Stimulated activated CD4-positive, alpha-beta T cell treated with anti-CD3 and anti-CD28 coated beads, Interleukin-2, amount 100 ng/mL, for 48 hours (primary cell): Measurements from ENCODE around the gene ARHGEF19.
"Not testable (repeated sequence)": the region's sequence is repeated elsewhere in the genome, so short reads cannot be mapped to it uniquely, and the experiment has no call there.

Source experiments
- DNase-seq, 2 donors: peaks; one replicate each; pipeline ENCODE4 v3.0.0-alpha.2; 2020

ARHGEF19 gene

DNA sequence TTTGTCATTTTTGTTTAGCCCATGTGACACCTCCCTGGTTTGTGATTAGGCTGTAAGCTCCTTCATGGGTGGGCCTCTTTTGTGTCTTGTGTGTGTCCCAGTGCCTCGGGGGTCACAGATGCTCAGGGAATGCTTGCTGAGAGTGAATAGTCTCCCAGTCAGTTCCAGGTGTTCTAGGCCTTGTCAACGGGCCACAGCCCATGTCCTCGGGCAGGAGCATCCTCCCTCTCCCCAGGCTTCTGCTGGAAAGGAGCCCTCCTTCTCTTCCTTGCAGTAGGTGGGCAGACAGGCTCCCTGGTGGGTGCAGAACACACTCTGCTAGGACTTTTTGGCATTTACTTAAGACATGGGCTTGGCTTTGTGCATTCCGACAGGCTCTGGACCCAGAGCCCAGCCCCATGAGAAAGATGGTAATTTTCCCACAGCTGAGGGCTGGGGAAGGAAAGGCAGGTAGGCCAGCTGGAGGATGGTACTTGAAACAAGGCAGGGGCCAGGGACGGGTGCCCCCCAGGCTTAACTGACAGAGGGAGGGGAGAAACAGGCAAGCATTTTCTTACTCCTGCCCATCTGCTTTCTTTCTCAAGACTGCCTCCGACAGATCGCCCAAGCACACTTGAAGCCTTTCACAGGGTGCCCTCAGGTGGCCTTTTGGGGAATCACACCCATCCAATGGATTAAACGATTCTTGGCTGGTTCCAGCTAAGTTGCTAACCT is 31.6 kb upstream of the ARHGEF19 start:
- peak; percentile 68 to 73 for DNase-seq

DNA sequence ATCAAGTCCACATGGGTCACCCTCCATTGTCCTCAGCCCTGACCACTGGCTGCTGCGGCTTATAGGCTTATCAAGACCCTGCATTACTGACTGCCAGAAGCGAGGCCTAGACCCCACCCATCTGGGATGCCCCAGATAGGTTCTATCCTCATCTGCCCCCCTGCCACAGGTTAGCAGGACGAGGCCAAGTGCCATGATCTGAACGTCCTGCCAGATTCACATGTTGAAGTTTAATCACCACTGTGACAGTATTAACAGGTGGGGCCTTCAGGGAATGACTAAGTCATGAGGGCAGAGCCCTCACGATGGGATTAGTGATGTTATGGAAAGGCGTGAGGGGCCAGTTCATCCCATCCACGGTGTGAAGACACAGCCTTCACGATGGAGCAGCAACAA is 30.8 kb upstream of the ARHGEF19 start:
- DNase-seq: no peak

DNA sequence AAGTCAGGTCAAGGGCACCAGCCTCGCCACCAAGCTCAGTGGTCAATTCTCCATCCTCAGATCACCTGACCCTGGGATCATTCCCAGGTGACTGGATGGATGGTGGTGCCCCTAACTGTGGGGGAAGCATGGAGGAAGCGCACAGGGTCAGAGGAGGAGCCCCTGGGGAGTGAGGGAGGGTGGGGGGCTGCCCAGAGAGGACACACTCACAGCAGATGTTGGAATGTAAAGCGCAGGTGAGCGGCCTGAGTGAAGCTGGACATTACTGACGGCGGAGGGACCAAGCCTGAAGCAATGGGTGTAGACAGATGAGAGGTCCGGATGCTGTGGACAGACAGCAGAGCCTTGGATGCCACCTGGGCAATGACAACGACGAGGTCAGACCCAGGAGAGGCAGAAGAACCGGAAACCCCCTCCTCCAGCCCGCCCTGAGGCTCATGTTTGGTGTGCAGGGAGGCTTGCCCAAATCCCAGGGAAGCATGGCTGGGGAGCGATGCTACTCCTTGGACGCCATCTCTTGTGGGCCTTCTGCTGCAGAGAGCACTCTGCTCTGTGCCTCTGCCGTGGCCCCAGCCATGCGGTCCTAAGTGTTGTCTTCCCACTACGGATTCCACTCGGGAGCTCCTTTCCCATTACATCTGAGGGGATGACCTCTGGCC is 30.2 kb upstream of the ARHGEF19 start:
- DNase-seq: no peak

DNA sequence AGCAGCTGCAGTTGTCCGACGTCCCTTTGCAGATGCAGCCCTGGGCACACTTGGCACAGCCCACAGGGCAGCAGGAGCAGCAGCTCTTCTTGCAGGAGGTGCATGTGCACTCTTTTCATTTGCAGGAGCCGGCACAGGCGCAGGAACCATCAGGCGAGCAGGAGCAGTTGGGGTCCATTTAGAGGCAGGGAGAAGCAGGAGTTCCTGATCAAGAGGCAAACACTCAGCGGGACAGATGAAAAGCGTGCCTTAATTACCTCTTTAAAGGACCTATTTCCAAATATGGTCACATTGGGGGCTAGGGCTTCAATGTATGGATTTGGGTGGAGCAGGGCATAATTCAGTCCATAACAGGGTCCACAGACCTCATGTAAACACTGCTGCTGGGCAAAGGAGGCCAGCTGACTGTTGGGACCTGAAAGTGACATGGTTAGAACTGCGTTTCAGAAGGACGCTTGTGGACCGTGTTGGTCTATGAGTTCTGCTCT is 28.8 kb upstream of the ARHGEF19 start:
- no peak for DNase-seq

DNA sequence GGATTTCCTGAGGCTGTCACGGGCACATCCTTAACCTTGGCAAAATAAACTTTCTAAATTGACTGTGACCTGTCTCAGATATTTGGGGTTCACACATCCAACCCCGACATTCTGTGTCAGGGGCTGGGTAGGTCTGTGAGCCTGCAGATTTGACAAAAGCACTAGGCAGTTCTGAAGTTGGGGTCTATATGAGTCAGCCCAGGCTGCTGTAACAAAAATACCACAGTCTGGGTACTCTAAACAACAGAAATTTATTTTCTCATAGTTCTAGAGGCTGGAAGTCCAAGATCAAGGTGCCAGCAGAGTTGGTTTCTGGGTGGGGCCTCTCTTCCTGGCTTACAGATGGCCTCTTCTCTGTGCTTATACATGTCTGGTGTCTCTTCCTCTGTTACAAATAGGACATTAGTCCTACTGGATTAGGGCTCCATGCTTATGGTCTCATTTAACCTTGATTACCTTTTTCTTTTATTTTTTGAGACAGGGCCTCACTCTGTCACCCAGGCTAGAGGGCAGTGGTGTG is 27.6 kb upstream of the ARHGEF19 start:
- DNase-seq: no peak

DNA sequence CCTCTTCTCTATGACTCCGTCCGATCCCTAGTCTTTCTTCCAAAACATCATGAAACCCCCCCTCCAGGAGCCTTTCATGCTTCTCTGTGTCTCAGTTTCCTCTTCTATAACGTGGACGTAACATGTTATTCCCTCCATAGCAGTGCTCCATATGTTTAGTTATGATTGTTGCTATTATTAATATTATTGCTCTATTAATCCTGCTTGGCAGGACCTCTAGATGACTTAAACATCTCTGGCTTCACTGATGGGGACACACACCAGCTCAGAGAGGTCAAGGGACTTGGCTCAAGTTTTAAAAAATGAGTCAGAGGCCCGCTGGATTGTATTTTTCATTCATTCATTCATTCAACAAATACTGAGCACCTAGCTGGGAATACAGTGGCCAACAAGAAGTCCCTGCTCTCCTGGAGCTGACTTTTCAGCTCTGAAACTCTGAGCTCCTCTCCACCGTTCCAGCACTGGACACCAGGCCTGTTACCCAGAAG is 24.9 kb upstream of the ARHGEF19 start:
- no peak for DNase-seq

DNA sequence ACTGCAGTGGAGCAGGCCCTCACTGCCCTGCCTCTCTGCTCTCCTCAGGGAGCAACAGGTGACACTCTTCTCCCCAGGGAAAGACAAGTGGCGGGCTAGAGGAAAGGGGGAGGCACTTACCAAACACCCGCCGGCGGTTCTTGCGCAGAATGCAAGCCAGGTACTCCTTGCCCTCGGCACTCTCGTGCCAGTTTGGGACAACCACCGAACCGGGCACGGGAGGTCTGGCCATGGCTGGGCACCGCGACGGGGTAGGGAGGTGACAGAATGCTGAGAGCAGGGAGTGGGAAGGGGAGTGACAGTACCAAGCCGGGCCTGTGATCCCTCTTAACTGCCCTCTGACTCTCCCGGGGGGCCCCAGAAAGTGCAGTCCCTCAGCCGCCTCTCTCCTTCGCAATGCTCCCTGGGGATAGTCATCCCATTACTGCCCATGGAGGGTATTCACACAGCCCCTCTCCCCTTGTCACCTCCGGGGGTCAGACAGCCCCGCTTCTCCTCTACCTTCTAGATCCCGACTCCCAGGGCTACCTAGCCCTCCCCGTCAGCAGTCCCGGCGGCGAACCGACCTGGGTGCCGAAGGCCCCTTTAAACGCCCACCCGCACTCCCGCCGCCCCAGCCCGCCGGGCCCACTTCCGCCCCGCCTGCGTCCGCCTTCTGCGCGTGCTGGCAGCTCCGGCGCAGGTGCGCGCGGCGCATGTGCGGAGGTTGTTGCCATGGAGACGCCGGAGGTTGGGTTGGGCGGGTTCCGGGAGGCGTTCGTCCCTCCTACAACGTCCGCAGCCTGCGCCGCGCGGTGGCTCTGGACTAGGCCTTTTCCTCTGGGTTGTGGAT is 24.3 kb upstream of the ARHGEF19 start, which contains the start of gene CPLANE2:
Gene CPLANE2 (minus strand): TSS at position 673 of the 832 bp plus-strand sequence. CDS start 441 bp downstream, at position 232.
- DNase-seq: peak; percentile 92 to 96

DNA sequence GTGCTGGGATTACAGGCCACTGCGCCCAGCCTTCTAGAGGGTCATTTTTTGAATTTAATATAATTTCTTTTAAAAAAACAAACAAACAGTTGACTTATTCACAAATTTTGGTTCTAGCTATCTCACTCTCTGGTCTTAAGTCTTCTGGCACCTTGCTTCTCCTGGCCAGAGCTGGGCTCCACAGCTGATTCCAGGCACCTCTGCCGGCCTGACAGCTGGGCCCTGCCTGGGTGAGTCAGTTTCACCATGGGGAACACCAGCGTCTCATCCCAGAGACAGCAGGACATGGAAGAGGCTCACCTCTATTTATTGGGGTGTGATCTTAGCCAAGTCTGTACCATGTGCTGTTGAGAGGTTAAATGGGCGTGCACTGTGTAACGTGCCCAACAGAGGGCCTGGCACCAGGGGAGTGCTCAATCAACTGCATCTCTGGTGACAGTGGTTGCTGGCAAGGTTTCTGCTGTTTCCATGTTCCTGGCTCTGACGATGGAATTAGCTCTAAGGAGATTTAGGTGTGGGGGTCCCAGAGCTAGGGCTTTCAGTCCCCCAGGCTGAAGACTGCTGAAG is 23.6 kb upstream of the ARHGEF19 start:
- DNase-seq: peak; percentile 19 to 39

DNA sequence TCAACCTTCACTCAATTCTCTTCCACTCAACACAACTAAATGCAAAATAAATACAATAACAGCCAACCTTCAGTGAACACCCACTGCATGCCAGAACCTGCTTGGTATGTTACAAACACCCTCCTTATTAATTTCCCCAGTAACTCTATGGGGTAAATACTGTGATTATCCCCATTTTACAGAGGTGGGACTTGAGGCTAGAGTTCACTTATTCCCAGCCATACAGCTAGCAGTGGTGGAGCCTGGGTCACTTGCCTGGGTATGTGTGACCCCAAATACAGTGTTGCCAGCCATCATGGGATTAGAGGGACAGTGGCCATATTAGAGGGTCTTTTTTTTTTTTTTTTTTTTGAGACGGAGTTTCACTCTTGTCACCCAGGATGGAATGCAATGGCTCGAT is 22.9 kb upstream of the ARHGEF19 start:
- DNase-seq: no peak

DNA sequence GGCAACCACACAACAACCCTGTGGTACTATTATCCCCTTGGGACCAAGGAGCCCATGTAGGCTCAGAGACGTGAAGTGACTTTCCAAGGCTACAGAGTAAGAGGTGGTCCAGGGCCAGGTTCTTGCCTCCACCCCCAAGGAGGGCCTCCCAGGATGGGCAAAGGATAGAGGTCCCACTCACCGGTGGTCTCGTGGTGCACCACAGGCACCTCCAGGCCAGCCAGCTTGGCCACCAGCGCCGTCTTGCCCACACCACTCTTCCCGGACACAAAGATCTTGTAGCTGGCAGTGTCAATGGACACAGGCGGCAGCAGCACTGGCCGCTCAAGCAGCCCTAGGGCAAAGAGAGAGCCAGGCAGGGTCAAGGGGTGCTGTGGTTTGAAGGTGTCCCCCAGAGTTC is 21.0 kb upstream of the ARHGEF19 start:
- no peak for DNase-seq

DNA sequence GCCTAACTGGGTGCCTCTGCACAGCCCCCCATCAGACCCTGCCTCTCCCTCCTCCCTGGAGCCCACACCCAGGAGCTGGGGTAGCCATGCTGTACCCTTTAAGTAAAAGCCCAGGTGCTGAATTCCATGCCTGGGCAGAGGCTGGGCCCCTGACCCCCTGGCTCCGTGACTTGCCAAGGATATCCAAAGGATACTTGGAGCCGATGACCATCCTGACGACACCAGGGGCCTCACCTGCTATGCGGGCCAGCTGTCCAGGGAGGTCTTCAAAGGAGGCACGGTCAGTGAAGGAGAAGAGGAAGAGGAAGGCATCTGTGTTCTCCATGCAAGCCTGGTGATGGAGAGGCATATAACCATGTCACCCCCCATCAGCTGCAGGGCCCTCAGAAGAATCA is 19.9 kb upstream of the ARHGEF19 start:
- DNase-seq: no peak

DNA sequence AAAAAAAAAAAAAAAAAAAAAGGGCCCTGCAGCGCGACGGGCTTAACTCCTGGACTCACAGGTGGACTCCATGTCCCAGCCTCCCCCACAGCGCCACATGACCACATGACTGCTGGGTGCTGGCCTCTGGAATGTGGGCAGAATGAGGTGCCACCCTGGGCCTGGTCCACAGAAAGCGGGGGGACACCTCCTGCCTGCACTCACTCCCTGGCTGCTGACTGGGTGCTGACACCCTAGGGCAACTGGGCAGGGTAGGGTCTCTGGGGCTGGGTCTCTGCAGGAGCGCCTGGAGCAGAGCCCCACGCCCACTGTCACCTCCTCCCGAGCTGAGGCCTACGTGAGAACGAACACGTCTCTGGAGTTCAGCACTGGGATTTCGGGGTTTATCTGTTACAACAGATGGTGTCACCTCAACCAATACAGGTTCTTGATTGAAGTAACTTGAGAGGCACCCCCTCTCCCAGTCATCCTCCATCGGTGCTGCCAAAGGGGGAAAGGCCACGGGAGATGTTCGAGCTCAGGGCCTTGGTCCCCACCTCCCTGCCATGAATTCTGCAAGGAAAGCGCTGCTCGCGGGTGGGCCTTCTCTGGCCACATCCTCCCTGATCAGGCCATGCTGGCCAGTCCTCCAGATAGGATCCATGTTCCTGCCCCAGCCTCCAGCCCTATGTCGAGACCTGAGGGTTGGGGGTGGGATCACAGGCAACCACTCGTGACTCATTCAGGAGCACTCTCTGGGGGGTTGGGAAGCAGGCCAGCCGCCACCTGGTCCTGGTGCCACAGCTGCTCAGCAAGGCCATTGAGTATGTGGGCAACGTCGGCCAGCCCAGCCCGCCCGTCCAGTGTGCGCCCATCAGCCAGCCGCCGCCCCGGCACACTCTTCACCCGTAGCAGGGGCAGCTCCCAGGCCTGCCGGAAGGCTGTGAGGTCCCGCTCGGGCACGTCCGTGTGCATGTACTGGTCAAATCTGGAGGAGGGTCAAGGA is 19.2 kb upstream of the ARHGEF19 start:
- no peak for DNase-seq

DNA sequence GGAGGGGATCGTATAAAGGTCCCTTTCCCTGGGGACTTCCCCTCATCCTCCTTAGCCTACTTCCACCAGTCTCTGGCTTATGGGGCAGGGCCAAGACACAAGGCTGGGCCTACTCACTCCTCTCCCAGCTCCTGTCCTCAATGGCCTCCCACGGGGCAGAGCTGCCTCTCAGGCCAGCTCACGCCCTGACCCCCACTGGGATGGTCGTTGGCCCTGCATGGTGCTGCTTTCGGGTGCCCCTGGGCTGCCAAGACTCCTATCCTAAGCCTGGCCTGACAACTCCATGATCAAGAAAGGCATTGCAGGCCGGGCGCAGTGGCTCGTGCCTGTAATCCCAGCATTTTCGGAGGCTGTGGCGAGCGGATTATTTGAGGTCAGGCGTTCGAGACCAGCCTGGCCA is 18.3 kb upstream of the ARHGEF19 start:
- DNase-seq: no peak

DNA sequence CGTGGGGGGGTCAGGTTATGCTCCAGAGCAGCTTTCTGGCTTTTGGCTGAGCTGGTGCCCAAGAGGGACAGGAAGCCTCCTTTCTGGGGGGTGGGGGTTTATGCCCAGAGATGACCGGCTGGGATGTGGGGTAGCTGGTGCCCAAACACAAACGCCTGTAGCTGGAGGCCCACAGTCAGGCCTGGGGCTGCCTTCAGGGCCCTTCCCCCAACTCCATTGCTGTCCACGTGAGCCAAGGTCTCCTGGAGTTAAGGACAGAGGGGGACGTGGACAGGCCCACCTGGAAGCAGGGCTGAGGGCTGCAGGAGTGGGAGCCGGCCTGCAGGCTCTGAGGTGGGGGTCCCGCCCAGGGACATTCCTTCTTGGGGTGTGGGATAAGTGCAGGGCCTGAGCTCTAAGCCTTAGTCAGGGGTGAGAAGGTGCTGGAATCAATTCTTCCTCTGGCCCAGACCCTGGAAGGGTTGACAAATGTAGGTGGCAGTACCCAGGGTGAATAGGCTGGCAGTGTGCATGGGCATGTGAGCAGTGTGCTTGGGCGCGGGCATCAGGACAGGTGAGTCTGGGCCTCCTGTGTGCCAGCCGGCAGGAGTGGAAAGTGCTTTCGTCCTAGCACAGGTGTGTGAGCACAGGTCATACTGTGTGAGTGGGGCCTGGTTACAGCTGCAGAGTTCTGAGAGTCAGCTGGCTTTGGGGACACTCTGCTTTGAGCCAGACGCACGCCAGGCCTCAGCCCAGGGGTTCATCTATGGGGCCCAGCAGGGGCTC is 17.7 kb upstream of the ARHGEF19 start:
- DNase-seq: no peak

DNA sequence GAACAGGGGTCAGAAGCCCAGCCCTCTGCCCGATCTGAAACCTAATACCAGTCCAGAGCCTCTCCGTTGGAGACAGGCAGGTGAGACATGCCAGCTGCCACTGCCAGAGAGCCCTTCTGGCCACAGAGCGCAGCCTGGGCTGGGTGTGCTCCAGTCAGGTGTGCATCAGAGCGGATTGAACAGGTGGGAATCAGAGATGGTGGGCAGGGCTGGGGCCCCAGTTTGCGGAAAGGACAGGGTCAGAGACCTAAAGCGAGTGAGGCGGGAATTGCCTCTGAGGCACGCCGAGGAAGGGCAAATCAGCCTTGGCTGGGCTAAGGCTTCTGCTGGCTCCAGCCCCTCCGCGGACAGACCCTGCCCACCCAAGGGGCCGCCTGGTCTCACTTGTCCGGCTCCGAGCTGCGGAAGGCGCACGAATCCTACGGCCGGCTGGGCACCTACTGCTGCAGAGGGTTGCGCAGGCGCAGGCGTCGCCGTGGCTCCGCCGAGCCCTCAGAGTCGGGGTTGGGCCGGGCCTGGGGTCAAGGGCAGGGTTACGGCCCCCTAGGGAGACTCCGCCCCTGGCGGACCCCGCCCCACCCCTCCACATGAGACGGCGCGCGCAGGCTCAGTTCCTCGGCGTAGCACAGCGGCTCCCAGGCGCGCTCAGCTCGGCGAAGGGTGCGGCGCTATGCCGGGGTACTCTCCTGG is 14.2 kb upstream of the ARHGEF19 start:
- no peak for DNase-seq

DNA sequence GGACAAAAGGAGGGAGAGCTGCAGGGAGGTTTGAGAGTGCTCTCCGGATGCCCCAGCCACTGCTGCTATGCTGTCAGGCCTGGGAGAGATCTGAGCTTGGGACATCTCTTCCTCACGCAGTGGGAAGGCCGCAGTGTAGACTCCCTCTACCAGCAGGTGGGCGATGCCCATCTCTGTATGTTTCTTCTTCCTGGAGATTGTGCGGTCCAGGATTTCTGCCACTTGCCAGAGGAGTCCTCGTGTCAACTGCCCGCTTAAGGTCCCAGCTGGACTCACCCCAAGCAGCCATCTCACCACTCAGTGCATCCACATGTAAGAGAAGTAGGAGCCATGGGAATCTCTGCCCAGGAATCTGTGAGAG is 13.7 kb upstream of the ARHGEF19 start:
- no peak for DNase-seq

DNA sequence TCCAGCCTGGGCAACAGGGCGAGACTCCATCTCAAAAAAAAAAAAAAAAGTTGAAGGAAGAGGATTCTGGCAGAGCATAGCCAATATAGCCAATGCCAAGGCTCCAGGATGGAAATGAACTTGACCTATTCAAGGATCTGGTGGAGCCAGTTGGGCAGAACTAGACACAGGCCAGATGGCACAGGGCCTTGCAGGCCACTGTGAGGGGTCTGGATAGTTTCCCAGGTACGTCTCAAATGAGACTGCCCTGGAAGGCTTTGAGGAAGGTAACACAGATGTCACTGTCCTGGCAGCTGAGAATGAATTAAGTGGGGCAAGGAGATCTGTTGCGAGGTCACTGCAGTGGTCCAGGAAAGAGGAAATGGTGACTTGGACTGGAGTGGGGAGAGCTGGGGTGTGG is 12.0 kb upstream of the ARHGEF19 start:
- DNase-seq: no peak

DNA sequence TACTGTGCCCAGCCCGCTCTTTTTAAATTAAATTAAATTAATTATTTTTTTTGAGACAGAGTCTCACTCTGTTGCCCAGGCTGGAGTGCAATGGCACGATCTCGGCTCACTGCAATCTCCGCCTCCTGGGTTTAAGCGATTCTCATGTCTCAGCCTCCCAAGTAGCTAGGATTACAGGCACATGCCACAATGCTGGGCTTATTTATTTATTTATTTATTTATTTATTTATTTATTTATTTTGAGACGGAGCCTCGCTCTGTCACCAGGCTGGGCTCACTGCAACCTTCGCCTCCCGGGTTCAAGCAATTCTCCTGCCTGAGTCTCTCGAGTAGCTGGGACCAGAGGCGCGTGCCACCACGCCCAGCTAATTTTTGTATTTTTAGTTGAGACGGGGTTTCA is 10.3 kb upstream of the ARHGEF19 start:
- DNase-seq: not testable (repeated sequence)

DNA sequence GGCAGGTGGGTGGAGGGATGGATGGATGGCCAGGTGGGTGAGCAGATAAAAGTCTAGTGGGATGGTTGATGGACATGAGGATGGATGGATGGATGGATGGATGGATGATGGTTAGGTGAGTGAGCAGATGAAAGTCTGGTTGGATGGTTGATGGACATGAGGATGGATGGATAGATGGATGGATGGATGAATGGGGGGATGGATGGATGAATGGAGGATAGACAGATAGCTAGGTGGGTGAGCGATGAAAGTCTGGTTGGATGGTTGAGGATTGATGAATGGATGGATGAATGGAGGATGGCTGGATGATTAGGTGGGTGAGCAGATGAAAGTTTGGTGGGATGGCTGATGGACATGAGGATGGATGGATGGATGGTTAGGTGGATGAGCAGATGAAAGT is 9.0 kb upstream of the ARHGEF19 start:
- DNase-seq: no peak

DNA sequence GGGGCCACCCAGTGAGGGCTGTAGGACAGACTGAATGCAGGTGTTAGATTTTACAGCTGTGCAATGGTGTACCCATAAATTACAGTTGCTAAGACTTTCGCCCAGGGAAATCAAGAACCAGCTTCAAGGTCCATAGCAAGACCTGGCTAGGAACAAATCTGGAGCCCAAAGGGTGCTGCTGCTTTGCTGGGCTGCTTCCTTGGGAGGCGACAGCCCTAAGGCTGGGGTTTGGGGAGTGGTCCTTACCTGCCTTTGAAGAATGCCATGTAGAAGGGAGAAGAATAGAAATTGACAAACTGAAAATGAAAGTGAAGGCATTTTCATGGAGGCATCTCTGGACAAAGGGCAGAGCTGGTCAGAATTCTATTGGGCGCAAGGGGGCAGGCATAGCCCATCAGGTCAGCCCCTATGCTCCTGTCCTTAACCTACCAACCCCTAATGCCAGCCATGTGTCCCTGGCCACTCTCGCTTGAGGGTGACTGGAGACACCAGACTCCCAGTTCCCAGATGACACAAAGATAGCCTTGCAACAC is 7.6 kb upstream of the ARHGEF19 start:
- no peak for DNase-seq
